Tibial artery (tissue), 4 donors: ENCODE measurements around the gene BTN3A1.
"Not testable (repeated sequence)": the region's sequence is repeated elsewhere in the genome, so short reads cannot be mapped to it uniquely, and the experiment has no call there.

ENCODE experiments used
- DNase-seq, 2 donors: peaks; one replicate each; pipeline ENCODE4 v3.0.0-alpha.2; 2019
- H3K27ac ChIP-seq, 2 donors: fragments of 200-600 bp; sonication (generic) in 1 of 2; 1 replicate in 1 of 2; 2 replicates in 1 of 2; pipeline ENCODE4 v1.5.1; 2018 to 2019; ENCODE audit warnings: mild to moderate bottlenecking in 1 of 2
- H3K27me3 ChIP-seq, 2 donors: fragments of 200-600 bp; sonication (generic) in 1 of 2; one replicate each; pipeline versions ENCODE4 v1.5.1 to v1.6.0; 2016 to 2019
- H3K36me3 ChIP-seq, 3 donors: fragments of 200-600 bp; sonication (generic) in 2 of 3; one replicate each; pipeline ENCODE4 v1.5.1; 2016 to 2019; ENCODE audit warnings: mild to moderate bottlenecking in 2 of 3
- H3K4me1 ChIP-seq, 4 donors: fragments of 200-600 bp; sonication (generic) in 2 of 4; 1 replicate in 3 of 4; 2 replicates in 1 of 4; pipeline ENCODE4 v1.5.1; 2016 to 2019
- H3K4me3 ChIP-seq, 2 donors: fragments of 200-600 bp; sonication (generic) in 1 of 2; 1 replicate in 1 of 2; 2 replicates in 1 of 2; pipeline ENCODE4 v1.5.1; 2018 to 2019; ENCODE audit warnings: mild to moderate bottlenecking in 2 of 2
- H3K9me3 ChIP-seq, 3 donors: fragments of 200-600 bp; sonication (generic) in 1 of 3; one replicate each; pipeline ENCODE4 v1.5.1; 2016 to 2019
- intact Hi-C: fragments of 100-400 bp; cut with DNase I; formaldehyde crosslinking; loops from one replicate; pipeline ENCODE4 v1.15.0; 2023; ENCODE audit warnings: low total_unique reads
- TF ChIP-seq, protein P1 (sequence below), 2 experiments: fragments of 200-600 bp in 1 of 2; fragments of 450-650 bp in 1 of 2; IDR thresholded peaks; one replicate each; pipeline ENCODE4 v1.5.1; 2017 to 2019; ENCODE audit warnings: antibody characterized with exemption in 2 of 2, mild to moderate bottlenecking in 1 of 2, moderate library complexity in 1 of 2

BTN3A1 gene

GRCh38 chr6:26414281-26414680, 12.2 kb downstream of the BTN3A1 start:
- no peaks in the 10 kb centered on the region for H3K27me3 ChIP-seq
- H3K27ac ChIP-seq: no peak overlapping the region
- peaks cover 0 to 37% (median 12%) of the 10 kb centered on the region in 3 donors for H3K36me3 ChIP-seq
- no peaks in the 10 kb centered on the region for H3K9me3 ChIP-seq
- no peaks in the 10 kb centered on the region for H3K4me1 ChIP-seq
- intact Hi-C loops: loop anchor here (10.0 kb wide), 1 partner anchor 101 kb away; no protein-coding TSS in a partner anchor
- no peak overlapping the region for H3K4me3 ChIP-seq
- DNase-seq: no peak
- TF ChIP-seq, protein P1, sequence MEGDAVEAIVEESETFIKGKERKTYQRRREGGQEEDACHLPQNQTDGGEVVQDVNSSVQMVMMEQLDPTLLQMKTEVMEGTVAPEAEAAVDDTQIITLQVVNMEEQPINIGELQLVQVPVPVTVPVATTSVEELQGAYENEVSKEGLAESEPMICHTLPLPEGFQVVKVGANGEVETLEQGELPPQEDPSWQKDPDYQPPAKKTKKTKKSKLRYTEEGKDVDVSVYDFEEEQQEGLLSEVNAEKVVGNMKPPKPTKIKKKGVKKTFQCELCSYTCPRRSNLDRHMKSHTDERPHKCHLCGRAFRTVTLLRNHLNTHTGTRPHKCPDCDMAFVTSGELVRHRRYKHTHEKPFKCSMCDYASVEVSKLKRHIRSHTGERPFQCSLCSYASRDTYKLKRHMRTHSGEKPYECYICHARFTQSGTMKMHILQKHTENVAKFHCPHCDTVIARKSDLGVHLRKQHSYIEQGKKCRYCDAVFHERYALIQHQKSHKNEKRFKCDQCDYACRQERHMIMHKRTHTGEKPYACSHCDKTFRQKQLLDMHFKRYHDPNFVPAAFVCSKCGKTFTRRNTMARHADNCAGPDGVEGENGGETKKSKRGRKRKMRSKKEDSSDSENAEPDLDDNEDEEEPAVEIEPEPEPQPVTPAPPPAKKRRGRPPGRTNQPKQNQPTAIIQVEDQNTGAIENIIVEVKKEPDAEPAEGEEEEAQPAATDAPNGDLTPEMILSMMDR (IDR thresholded peaks at IDR 0.05): no peak

- intact Hi-C loops: loop anchor here (10.0 kb wide), 1 partner anchor 100 kb away; no protein-coding TSS in a partner anchor
- no peak overlapping the region for H3K4me3 ChIP-seq
These were observed 13.1 kb downstream of the BTN3A1 start for GRCh38 chr6:26415036-26415614.

DNA sequence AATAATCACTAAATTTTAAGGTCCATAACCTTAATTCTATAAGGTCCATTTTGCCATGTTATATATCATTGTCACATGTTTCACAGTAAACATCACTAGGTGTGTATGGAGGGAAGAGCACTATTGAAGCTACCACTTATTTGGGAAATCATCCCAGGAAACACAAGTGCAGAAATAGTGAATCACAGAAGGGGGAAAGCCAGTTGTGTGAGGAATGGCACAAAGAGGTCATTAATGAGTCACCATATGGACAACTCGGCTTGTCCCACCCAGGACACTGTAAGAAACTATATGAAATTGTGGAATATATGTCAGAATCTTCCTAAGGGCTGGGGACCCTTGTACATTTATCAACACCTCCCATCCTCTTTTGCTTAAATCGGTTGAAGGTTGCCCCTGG, 13.7 kb downstream of the BTN3A1 start:
- no peak for DNase-seq
- TF ChIP-seq, protein P1 (IDR thresholded peaks at IDR 0.05): no peak
- H3K36me3 ChIP-seq: peaks cover 0 to 30% (median 5%) of the 10 kb centered on the region in 3 donors
- intact Hi-C loops: loop anchor here (10.0 kb wide), 1 partner anchor 99 kb away; no protein-coding TSS in a partner anchor
- H3K9me3 ChIP-seq: no peaks in the 10 kb centered on the region
- H3K27me3 ChIP-seq: no peaks in the 10 kb centered on the region
- H3K27ac ChIP-seq: no peak overlapping the region
- H3K4me1 ChIP-seq: peaks cover 0 to 9% (median 3%) of the 10 kb centered on the region in 4 donors
- no peak overlapping the region for H3K4me3 ChIP-seq

More at GRCh38 chr6:26415036-26415614, 13.1 kb downstream of the BTN3A1 start:
- TF ChIP-seq, protein P1 (IDR thresholded peaks at IDR 0.05): no peak
- Histone ChIP-seq H3K4me1 (peaks cover 0 to 3% (median 0%) of the 10 kb centered on the region in 4 donors), H3K36me3 (peaks cover 0 to 31% (median 7%) of the 10 kb centered on the region in 3 donors), H3K9me3 (no peaks in the 10 kb centered on the region), H3K27ac (no peak overlapping the region), H3K27me3 (no peaks in the 10 kb centered on the region)
- DNase-seq: no peak

DNA sequence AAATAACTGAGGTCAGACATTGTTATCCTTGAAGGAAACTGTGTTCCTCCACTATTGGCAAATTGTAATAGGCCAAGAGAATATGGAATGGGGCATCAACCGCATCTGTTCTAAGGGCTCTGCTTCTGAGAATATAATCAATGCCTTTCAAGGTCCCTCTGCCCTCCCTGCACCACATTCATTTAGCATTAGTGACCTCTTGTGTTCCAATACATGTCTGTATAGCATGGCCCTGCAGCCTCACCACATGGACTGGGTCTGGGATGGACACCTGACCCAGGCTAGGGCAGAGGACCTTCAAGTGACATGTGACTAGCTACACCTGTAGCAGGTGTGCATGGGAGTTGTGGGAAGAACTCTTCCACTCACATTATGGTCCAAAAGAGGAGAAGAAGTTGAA, 14.2 kb downstream of the BTN3A1 start:
- no peak for DNase-seq
- Histone ChIP-seq H3K4me1 (peaks cover 0 to 11% (median 4%) of the 10 kb centered on the region in 4 donors), H3K4me3 (no peak overlapping the region), H3K9me3 (no peaks in the 10 kb centered on the region), H3K36me3 (peaks cover 0 to 25% (median 1%) of the 10 kb centered on the region in 3 donors), H3K27me3 (no peaks in the 10 kb centered on the region), H3K27ac (no peak overlapping the region)
- intact Hi-C loops: loop anchor here (10.0 kb wide), 1 partner anchor 99 kb away; no protein-coding TSS in a partner anchor
- TF ChIP-seq, protein P1 (IDR thresholded peaks at IDR 0.05): no peak

- H3K9me3 ChIP-seq, H3K4me3 ChIP-seq, H3K36me3 ChIP-seq, H3K27ac ChIP-seq, DNase-seq, H3K27me3 ChIP-seq: not testable (repeated sequence)
- H3K4me1 ChIP-seq: peaks cover 0 to 21% (median 9%) of the 10 kb centered on the region in 4 donors
- intact Hi-C loops: loop anchor here (10.0 kb wide), 1 partner anchor 97 kb away; no protein-coding TSS in a partner anchor
These were observed 16.0 kb downstream of the BTN3A1 start for GRCh38 chr6:26418077-26418476.

GRCh38 chr6:26418795-26419194, 16.7 kb downstream of the BTN3A1 start:
- intact Hi-C loops: loop anchor here (10.0 kb wide), 1 partner anchor 96 kb away; no protein-coding TSS in a partner anchor
- H3K27ac ChIP-seq: not testable (repeated sequence)

More at GRCh38 chr6:26418795-26419194, 16.7 kb downstream of the BTN3A1 start:
- H3K4me3 ChIP-seq, DNase-seq, H3K9me3 ChIP-seq, H3K36me3 ChIP-seq, H3K27me3 ChIP-seq: not testable (repeated sequence)
- H3K4me1 ChIP-seq: peaks cover 0 to 28% (median 10%) of the 10 kb centered on the region in 4 donors
